Measurements from ENCODE around the gene CDK4.

DNA sequence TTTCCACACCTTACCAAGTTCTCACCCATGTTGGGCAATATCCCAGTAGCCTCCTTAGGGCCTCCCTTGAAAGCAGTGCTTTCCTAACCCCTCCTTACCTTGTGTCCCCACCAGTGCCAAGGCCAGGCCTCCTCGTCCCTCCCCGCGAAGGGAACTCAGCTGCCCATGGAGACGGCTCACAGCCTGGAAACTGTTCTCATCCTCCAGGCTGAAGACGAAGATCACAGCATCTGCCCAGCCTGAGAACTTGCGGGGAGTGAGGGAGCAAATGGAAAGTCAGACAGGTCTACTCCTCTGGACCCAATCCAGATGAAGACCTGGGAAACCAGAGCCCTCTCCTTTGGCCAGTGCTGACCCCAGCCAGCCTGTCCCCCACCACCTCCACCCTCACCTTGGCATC is 18.2 kb downstream of the CDK4 start:
- no peak for TF ChIP-seq POLR2AphosphoS5 (IDR thresholded peaks at IDR 0.05; ENCODE audit: low read depth)
- TF ChIP-seq, protein P1, sequence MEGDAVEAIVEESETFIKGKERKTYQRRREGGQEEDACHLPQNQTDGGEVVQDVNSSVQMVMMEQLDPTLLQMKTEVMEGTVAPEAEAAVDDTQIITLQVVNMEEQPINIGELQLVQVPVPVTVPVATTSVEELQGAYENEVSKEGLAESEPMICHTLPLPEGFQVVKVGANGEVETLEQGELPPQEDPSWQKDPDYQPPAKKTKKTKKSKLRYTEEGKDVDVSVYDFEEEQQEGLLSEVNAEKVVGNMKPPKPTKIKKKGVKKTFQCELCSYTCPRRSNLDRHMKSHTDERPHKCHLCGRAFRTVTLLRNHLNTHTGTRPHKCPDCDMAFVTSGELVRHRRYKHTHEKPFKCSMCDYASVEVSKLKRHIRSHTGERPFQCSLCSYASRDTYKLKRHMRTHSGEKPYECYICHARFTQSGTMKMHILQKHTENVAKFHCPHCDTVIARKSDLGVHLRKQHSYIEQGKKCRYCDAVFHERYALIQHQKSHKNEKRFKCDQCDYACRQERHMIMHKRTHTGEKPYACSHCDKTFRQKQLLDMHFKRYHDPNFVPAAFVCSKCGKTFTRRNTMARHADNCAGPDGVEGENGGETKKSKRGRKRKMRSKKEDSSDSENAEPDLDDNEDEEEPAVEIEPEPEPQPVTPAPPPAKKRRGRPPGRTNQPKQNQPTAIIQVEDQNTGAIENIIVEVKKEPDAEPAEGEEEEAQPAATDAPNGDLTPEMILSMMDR (IDR thresholded peaks at IDR 0.05; ENCODE audit: insufficient read depth, low read length) = no peak
- TF ChIP-seq GABPA (IDR thresholded peaks at IDR 0.05; ENCODE audit: low read depth) = no peak
- TF ChIP-seq, protein P2, sequence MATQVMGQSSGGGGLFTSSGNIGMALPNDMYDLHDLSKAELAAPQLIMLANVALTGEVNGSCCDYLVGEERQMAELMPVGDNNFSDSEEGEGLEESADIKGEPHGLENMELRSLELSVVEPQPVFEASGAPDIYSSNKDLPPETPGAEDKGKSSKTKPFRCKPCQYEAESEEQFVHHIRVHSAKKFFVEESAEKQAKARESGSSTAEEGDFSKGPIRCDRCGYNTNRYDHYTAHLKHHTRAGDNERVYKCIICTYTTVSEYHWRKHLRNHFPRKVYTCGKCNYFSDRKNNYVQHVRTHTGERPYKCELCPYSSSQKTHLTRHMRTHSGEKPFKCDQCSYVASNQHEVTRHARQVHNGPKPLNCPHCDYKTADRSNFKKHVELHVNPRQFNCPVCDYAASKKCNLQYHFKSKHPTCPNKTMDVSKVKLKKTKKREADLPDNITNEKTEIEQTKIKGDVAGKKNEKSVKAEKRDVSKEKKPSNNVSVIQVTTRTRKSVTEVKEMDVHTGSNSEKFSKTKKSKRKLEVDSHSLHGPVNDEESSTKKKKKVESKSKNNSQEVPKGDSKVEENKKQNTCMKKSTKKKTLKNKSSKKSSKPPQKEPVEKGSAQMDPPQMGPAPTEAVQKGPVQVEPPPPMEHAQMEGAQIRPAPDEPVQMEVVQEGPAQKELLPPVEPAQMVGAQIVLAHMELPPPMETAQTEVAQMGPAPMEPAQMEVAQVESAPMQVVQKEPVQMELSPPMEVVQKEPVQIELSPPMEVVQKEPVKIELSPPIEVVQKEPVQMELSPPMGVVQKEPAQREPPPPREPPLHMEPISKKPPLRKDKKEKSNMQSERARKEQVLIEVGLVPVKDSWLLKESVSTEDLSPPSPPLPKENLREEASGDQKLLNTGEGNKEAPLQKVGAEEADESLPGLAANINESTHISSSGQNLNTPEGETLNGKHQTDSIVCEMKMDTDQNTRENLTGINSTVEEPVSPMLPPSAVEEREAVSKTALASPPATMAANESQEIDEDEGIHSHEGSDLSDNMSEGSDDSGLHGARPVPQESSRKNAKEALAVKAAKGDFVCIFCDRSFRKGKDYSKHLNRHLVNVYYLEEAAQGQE (IDR thresholded peaks at IDR 0.05; ENCODE audit: insufficient replicate concordance, low read depth) = no peak
- no peak for TF ChIP-seq SPI1 (IDR thresholded peaks at IDR 0.05; ENCODE audit: borderline replicate concordance, low read depth)

All from HL-60 (cell line).